HG03558 (cell line): ENCODE measurements around the gene TAF12.
"Not testable (repeated sequence)": the region's sequence is repeated elsewhere in the genome, so short reads cannot be mapped to it uniquely, and the experiment has no call there.

Experiments used
- ATAC-seq: cut with Tn5 transposase; IDR thresholded peaks from one replicate; pipeline ENCODE4 v1.9.1; 2021; ENCODE audit warnings: moderate number of reproducible peaks; ENCODE audit not compliant: unreplicated experiment; ENCODE audit errors: extremely low read depth

Gene TAF12

GRCh38 chr1:28646040-28646439 is 3.2 kb upstream of the TAF12 start:
- no peak for ATAC-seq

GRCh38 chr1:28645406-28645805 is 2.5 kb upstream of the TAF12 start:
- not testable (repeated sequence) for ATAC-seq

GRCh38 chr1:28644494-28644893 is 1.6 kb upstream of the TAF12 start:
- no peak for ATAC-seq

GRCh38 chr1:28642056-28642846 is 616 bp downstream of the TAF12 start:
- ATAC-seq, result no peak

GRCh38 chr1:28640766-28641165 is 2.1 kb downstream of the TAF12 start:
- no peak for ATAC-seq

GRCh38 chr1:28632560-28632959 is 10.3 kb downstream of the TAF12 start:
- no peak for ATAC-seq

- ATAC-seq, result no peak
Measured at GRCh38 chr1:28631713-28632112, 11.2 kb downstream of the TAF12 start.

GRCh38 chr1:28613175-28613574 is 29.7 kb downstream of the TAF12 start:
- no peak for ATAC-seq

- ATAC-seq, result no peak
Measured at GRCh38 chr1:28606771-28607170, 36.1 kb downstream of the TAF12 start.

GRCh38 chr1:28604962-28605361 is 37.9 kb downstream of the TAF12 start:
- no peak for ATAC-seq

GRCh38 chr1:28604411-28604810 is 38.5 kb downstream of the TAF12 start:
- no peak for ATAC-seq

GRCh38 chr1:28602536-28603439 is 40.1 kb downstream of the TAF12 start:
- ATAC-seq, result no peak

GRCh38 chr1:28601696-28602095 is 41.2 kb downstream of the TAF12 start:
- ATAC-seq, result no peak

GRCh38 chr1:28596276-28596675 is 46.6 kb downstream of the TAF12 start:
- ATAC-seq, result not testable (repeated sequence)

GRCh38 chr1:28595412-28596191 is 47.3 kb downstream of the TAF12 start:
- no peak for ATAC-seq

GRCh38 chr1:28594686-28595411 is 48.0 kb downstream of the TAF12 start:
- ATAC-seq, result not testable (repeated sequence)

GRCh38 chr1:28593988-28594356 is 48.9 kb downstream of the TAF12 start:
- not testable (repeated sequence) for ATAC-seq

- no peak for ATAC-seq
Measured at GRCh38 chr1:28592321-28593071, 50.4 kb downstream of the TAF12 start.

GRCh38 chr1:28591708-28592320 is 51.1 kb downstream of the TAF12 start, which contains the start of gene RAB42:
RAB42 (plus strand) TSS chr1:28592265; CDS start chr1:28592512, 247 bp downstream.
- no peak for ATAC-seq
